ENCODE data around the gene ACAP3.

The ACAP3 gene

DNA sequence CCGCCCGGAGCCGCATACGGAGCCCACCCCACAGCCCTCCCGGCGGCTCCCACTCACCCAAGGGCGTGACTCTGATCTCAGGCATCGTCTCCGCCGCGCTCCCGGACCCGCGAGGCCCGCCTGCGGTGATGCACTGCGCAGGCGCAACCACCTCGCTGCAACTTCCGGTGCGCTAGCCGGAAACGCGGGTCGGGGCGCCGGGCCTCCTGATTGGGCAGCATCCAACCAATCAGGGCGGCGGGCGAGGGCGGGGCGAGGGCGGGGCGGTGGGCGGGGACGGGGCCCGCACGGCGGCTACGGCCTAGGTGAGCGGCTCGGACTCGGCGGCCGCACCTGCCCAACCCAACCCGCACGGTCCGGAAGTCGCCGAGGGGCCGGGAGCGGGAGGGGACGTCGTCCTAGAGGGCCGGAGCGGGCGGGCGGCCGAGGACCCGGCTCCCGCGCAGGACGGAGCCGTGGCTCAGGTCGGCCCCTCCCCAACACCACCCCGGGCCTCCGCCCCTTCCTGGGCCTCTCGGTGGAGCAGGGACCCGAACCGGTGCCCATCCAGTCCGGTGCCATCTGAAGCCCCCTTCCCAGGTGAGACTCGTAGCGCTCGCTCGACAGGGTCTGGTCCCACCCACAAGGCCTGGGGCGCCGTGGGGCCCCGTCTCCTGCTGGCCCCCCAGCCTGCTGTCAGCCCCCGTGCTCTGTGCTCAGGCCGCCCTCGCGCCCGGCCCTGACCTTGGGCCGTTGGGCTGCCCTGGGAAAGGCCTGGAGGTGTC is 17.0 kb upstream of the ACAP3 start, which contains the start of the genes CPTP and INTS11:
Gene CPTP (plus strand): TSS at position 279 of the 764 bp plus-strand sequence. CDS start 2,109 bp downstream, outside the sequence.
Gene INTS11 (minus strand): TSS at position 137 of the 764 bp plus-strand sequence. CDS start 52 bp downstream, at position 85.
- TF ChIP-seq, protein P1, sequence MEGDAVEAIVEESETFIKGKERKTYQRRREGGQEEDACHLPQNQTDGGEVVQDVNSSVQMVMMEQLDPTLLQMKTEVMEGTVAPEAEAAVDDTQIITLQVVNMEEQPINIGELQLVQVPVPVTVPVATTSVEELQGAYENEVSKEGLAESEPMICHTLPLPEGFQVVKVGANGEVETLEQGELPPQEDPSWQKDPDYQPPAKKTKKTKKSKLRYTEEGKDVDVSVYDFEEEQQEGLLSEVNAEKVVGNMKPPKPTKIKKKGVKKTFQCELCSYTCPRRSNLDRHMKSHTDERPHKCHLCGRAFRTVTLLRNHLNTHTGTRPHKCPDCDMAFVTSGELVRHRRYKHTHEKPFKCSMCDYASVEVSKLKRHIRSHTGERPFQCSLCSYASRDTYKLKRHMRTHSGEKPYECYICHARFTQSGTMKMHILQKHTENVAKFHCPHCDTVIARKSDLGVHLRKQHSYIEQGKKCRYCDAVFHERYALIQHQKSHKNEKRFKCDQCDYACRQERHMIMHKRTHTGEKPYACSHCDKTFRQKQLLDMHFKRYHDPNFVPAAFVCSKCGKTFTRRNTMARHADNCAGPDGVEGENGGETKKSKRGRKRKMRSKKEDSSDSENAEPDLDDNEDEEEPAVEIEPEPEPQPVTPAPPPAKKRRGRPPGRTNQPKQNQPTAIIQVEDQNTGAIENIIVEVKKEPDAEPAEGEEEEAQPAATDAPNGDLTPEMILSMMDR (IDR thresholded peaks at IDR 0.05): no peak

DNA sequence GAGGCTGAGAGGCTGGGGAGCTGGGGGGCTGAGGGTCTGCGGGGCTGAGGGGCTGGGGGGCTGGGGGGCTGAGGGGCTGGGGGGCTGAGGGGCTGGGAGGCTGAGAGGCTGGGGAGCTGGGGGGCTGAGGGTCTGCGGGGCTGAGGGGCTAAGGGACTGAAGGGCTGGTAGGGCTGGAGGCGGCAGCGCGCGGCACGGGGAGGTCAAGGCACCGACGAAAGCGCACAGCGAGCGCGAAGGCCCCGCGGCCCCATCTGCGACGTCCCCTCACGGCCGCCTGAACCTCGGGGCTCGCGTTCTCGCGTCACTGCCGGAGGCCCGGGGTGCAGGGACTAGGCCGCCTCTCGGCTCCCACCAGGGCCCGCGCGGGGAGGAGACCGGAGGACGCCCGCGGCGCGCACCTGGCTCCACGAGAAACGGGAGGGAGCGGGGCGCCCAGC is 16.4 kb upstream of the ACAP3 start:
- TF ChIP-seq, protein P1 (IDR thresholded peaks at IDR 0.05): no peak

DNA sequence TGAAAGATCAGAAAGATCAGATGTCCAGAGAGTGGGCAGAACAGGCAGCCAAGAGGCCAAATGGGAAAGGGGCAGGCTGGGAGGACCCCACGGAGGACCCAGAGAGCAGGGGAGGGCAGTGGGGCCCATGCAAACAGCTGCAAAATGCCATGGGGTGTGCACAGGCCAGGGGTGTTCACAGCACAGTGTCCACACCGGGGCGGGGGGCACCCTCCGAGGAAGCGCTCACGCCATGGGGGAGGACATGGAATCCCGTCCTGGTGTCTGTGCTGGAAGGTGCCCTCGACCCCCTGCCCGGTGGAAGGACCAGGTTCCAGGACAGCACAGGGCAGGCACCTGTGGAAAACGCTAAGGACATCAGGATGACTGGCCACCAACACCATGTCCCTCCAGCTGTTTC is 15.2 kb upstream of the ACAP3 start:
- TF ChIP-seq, protein P1 (IDR thresholded peaks at IDR 0.05): no peak

DNA sequence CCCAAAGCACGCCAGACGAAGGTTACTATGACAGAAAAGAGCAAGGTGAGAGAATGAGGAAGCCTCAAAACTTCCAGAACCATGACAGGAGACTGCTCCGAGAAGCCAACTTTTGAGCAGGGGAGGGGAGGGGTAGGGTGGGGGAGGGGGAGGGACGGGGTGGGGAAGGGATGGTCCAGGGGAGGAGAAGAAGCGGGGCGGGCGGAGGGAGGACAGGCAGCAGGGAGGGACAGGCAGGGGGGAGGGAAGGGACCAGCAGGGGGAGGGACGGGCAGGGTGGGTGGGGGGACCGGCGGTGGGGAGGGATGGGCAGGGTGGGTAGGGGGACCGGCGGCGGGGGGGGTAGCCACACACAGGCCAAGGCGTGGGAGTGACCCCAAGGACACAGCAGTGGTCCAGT is 14.7 kb upstream of the ACAP3 start:
- TF ChIP-seq, protein P1 (IDR thresholded peaks at IDR 0.05): no peak

DNA sequence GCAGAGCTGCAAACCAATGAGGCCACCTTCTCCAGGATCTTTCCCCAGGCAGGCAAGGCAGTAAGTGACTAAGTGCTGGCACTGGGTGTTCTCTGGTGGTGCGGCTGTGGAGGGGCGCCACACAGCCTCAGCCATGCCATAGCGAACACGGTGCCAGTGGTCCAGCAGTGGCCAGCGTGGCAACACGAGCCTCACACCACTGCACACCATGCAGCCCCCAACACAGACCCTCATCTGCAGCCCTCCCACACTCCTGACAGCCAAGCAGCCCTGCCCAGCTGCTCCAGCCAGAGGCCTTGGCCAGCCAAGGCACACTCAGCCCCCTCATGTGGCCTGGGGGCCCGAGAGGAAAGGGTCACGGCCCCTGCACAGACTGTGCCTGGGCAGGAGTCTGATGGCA is 13.7 kb upstream of the ACAP3 start:
- TF ChIP-seq, protein P1 (IDR thresholded peaks at IDR 0.05): no peak

DNA sequence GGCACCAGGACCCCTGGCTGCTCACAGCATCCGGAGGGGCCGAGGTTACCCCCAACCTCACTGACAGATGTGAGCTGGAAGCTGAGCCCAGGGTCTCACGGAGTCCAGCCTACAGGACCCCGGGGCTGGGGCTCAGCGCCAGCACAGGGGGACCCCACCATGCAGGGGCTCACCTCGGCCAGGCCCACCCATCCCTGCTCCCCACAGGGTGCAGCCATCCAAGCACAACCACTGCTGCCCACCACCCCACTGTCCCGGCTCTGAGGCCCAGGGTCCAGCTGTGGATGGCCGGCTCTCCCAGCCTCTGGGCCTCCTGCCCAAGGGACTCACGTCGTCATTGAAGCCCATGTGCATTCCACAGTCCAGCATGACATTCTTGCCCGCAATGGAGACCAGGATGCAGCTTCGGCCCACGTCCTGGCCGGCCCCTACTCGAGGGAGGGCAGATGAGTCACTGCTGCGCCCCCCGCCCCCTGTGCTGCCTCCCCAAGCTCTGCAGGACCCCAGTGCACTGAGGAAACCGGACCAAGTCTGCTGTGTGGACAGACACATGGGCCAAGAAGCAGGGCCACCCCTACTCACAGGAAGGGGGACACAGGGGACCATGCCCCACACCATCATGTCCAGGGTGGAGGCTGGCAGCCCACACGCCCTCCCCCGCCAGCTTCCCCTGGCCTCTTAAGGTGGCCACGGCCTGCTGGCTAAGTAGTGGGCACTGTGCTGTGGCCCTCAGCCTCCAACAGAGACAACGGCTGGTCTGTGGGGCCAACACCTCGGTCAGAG is 13.1 kb upstream of the ACAP3 start:
- TF ChIP-seq, protein P1 (IDR thresholded peaks at IDR 0.05): no peak

DNA sequence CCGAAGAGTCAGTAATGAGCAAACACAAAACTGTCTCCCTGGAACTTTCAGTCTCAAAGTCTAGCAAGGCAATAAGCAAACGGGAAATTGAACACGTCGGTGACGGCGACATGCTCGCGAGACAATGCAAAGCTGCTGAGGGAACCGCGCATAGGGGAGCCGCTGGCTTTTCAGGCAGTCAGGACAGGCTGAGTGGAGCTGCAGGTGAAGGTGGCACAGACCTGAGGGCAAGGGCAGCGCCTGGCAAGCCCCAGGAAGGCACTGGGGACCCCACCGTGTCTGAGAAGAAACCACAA is 11.9 kb upstream of the ACAP3 start:
- TF ChIP-seq, protein P1 (IDR thresholded peaks at IDR 0.05): no peak

All from LNCAP (cell line).